Fibroblast of skin of right biceps (primary cell): ENCODE results near the gene KRTAP4-2.
"Not testable (repeated sequence)": the region's sequence is repeated elsewhere in the genome, so short reads cannot be mapped to it uniquely, and the experiment has no call there.

Experiments used
- DNase-seq: peaks from one replicate; pipeline ENCODE4 v3.0.0-alpha.2; 2013

Gene KRTAP4-2

GRCh38 chr17:41160190-41160589 is 17.8 kb downstream of the KRTAP4-2 start:
- not testable (repeated sequence) for DNase-seq

GRCh38 chr17:41153856-41154255 is 24.2 kb downstream of the KRTAP4-2 start:
- DNase-seq = no peak

DNA sequence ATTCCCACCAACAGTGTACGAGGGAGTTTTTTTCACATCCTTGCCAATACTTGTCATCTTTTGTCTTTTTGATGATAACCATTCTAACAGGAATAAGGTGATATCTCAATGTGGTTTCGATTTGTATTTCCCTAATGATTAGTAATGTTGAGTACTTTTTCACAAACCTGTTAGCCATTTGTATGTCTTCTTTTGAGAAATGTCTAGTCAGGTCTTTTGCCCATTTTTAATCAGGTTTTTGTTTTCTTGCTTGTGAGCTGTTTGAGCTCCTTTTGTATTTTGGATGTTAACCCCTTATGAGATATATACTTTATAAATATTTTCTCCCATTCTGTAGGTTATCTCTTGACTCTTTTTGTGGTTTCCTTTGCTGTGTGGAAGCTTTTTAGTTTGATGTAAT is 26.5 kb downstream of the KRTAP4-2 start:
- no peak for DNase-seq

DNA sequence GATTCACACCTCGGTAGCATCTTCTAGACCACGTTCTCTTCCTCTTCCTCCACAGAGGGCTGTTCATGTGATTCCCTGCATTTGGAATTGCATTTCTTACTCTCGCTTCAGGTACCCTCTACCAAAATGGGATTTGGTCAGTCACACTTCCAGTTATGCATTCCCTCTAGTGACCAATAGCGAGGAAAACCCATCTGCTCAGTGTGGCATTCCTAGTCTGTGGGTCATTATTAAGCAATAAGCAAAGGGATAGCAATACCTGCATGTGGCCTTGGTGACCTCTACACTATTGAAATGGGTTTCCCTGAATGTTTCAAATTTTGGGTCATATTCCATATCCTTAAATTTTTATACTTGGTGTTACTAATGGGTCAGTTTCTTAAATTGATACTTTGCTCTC is 28.0 kb downstream of the KRTAP4-2 start:
- no peak for DNase-seq

DNA sequence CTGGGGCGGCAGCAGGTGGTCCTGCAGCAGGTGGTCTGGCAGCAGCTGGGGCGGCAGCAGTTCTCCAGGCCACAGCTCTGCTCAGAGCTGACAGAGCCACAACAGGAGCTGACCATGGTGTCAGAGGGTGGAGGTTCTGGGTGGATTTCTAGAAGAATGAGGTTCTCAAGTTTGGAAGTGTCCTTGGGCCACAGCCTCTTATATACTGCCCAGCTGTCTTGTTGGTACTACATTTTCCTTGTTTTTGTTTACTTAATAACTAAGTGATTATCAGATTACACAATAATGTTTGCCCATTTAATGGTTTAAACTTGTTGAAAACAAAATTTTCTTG is 28.4 kb downstream of the KRTAP4-2 start, which contains the start of gene KRTAP4-5:
Gene KRTAP4-5, minus strand, starts transcription at position 174 of the 334 bp plus-strand sequence. Its CDS starts 58 bp downstream, at position 116.
- no peak for DNase-seq

DNA sequence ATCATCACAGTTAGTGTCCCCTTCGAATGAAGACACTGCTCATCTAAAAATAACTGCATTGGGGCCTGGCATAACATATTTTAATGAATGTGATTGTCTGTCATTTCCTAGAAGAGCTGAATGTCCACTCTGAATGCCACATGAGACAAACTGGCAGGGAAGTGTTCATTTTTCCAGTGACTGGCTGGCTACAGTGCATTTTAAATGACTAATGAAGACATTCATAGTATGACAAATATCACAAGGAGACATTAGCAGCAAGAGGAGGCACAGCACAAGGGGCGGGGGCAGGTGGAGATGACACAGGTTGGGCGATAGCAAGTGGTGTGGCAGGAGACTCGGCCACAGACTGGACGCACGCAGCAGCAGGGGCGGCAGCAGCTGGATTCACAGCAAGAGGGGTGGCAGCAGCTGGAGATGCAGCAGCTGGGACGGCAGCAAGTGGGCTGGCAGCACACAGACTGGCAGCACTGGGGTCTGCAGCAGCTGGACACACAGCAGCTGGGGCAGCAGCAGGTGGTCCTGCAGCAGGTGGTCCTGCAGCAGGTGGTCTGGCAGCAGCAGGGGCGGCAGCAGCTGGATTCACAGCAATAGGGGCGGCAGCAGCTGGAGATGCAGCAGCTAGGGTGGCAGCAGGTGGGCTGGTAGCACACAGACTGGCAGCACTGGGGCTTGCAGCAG is 28.9 kb downstream of the KRTAP4-2 start:
- DNase-seq = not testable (repeated sequence)

GRCh38 chr17:41147531-41148204 is 30.4 kb downstream of the KRTAP4-2 start:
- DNase-seq = no peak

DNA sequence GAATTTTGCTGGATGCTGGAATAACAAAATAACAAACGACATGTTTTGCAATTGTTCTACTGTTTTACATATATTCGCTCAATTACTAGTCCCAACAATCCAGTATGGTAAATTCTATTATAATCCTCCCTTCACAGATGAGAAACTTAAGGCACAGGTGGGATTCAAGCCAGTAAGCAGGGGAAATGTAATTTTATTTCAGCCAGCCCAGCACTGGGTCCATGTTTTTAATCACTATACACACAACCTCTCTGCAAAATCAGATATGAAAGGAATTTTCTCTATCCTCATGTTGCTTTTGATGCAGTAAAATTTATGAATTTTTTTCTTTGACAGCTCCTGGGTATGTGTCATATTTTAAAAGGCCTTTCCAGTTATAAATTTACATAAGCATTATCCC is 32.8 kb downstream of the KRTAP4-2 start:
- no peak for DNase-seq

GRCh38 chr17:41144846-41145245 is 33.2 kb downstream of the KRTAP4-2 start:
- DNase-seq = no peak

DNA sequence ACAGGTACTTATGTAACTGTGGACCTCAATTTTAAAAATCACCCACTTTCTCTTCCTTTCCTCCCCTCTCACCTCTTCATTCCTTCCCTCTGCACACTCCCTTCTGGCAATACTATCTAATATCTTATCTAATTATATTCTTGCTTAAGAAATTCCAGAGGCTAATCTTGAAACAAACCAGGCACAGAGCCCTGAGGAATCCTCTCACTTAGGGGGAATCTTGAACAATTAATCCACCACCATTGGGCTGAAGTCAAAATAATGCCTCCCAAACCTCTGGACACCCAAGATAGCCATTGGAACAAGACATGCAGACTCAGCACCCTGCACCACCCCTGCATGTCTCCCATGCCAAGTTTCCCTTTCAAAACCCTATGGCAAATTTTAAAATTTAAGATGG is 36.7 kb downstream of the KRTAP4-2 start:
- DNase-seq = no peak

DNA sequence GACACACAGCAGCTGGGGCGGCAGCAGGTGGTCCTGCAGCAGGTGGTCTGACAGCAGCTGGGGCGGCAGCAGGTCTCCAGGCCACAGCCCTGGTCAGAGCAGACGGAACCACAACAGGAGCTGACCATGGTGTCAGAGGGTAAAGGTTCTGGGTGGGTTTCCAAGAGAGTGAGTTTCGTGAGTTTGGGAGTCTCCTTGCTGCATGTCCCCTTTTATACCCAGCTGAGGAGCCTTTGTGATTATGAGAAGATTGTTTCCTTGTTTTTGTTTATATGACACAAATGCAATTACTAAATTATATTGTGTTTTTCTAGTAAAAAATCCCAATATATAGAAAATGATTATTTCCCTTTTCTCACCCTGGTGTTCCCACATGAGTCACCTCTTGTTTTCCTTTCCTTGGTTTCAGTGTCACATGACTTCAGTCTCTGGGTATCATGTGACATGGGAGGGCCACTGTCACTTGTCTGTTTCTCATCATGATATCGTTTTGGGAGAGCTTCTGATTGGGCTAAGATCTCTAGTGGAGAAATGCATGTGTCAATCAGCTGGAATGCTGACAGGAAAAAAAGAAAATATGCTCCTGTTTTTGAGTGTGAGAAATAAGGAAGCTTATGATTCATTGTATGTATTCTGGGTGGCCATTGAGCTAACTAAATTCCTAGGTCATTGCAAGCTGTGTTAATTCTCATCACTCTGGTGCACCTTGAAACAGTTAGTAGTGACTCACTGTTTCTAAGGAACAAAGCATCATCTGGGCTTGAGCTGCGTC is 37.5 kb downstream of the KRTAP4-2 start, which contains the start of gene KRTAP4-6:
Gene KRTAP4-6, minus strand, starts transcription at position 185 of the 772 bp plus-strand sequence. Its CDS starts 57 bp downstream, at position 128.
- DNase-seq = peak; percentile 97

DNA sequence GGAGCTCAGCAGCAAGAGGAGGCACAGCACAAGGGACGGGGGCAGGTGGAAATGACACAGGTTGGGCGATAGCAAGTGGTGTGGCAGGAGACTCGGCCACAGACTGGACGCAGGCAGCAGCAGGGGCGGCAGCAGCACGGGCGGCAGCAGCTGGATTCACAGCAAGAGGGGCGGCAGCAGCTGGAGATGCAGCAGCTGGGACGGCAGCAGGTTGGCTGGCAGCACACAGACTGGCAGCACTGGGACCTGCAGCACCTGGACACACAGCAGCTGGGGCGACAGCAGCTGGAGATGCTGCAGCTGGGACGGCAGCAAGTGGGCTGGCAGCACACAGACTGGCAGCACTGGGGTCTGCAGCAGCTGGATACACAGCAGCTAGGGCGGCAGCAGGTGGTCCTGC is 38.2 kb downstream of the KRTAP4-2 start:
- not testable (repeated sequence) for DNase-seq

GRCh38 chr17:41133880-41134735 is 43.9 kb downstream of the KRTAP4-2 start:
- peak; percentile 39 for DNase-seq

DNA sequence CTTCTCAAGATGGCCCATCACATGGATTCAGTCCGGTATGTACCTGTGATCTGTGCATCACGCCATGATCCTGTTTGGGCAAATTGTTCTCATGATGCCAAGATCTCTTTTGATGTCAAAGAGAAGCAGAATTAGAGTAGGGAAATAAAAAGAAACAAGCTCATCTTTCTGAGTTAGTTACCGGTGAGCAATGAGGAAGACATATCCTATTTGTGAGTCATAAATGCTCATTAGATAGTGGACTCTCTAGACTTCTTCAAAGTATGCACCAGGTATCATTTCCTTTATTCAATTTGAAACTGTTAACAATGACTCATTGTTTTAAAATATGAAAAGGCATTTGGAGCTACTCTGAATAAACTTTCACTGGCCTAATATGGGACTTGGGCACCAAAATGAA is 46.0 kb downstream of the KRTAP4-2 start:
- DNase-seq = peak; percentile 67
